ENCODE data around the gene PDE8A.

Gene PDE8A

GRCh38 chr15:85031086-85031943 lies 49.7 kb downstream of the PDE8A start:
- DNase-seq (ENCODE audit: low read depth in 3 of 3, low spot score in 1 of 3) = no peak

- DNase-seq (ENCODE audit: low read depth in 3 of 3, low spot score in 1 of 3) = no peak
These were observed 50.4 kb downstream of the PDE8A start for GRCh38 chr15:85031944-85032558.

GRCh38 chr15:85033148-85033547 lies 51.5 kb downstream of the PDE8A start:
- DNase-seq (ENCODE audit: low read depth in 3 of 3, low spot score in 1 of 3) = no peak

- DNase-seq (ENCODE audit: low read depth in 3 of 3, low spot score in 1 of 3) = no peak
These were observed 52.6 kb downstream of the PDE8A start for GRCh38 chr15:85034276-85034675.

- DNase-seq (ENCODE audit: low read depth in 3 of 3, low spot score in 1 of 3) = no peak
These were observed 54.3 kb downstream of the PDE8A start for GRCh38 chr15:85035980-85036379.

- DNase-seq (ENCODE audit: low read depth in 3 of 3, low spot score in 1 of 3) = no peak
These were observed 55.1 kb downstream of the PDE8A start for GRCh38 chr15:85036716-85037115.

- no peak for DNase-seq (ENCODE audit: low read depth in 3 of 3, low spot score in 1 of 3)
These were observed 56.0 kb downstream of the PDE8A start for GRCh38 chr15:85037641-85038040.

GRCh38 chr15:85041230-85041629 lies 59.6 kb downstream of the PDE8A start:
- no peak for DNase-seq (ENCODE audit: low read depth in 3 of 3, low spot score in 1 of 3)

GRCh38 chr15:85044251-85044853 lies 62.7 kb downstream of the PDE8A start:
- DNase-seq (ENCODE audit: low read depth in 3 of 3, low spot score in 1 of 3) = no peak

- DNase-seq (ENCODE audit: low read depth in 3 of 3, low spot score in 1 of 3) = no peak
These were observed 63.2 kb downstream of the PDE8A start for GRCh38 chr15:85044894-85045293.

GRCh38 chr15:85045615-85046014 lies 64.0 kb downstream of the PDE8A start:
- no peak for DNase-seq (ENCODE audit: low read depth in 3 of 3, low spot score in 1 of 3)

- no peak for DNase-seq (ENCODE audit: low read depth in 3 of 3, low spot score in 1 of 3)
These were observed 65.8 kb downstream of the PDE8A start for GRCh38 chr15:85047271-85047948.

GRCh38 chr15:85048430-85048829 lies 66.8 kb downstream of the PDE8A start:
- no peak for DNase-seq (ENCODE audit: low read depth in 3 of 3, low spot score in 1 of 3)

GRCh38 chr15:85049805-85050204 lies 68.1 kb downstream of the PDE8A start:
- no peak for DNase-seq (ENCODE audit: low read depth in 3 of 3, low spot score in 1 of 3)

- no peak for DNase-seq (ENCODE audit: low read depth in 3 of 3, low spot score in 1 of 3)
These were observed 78.1 kb downstream of the PDE8A start for GRCh38 chr15:85059734-85060133.

GRCh38 chr15:85062560-85062959 lies 80.9 kb downstream of the PDE8A start:
- no peak for DNase-seq (ENCODE audit: low read depth in 3 of 3, low spot score in 1 of 3)

- no peak for DNase-seq (ENCODE audit: low read depth in 3 of 3, low spot score in 1 of 3)
These were observed 81.4 kb downstream of the PDE8A start for GRCh38 chr15:85063088-85063487.

GRCh38 chr15:85063522-85064079 lies 81.9 kb downstream of the PDE8A start:
- DNase-seq (ENCODE audit: low read depth in 3 of 3, low spot score in 1 of 3) = no peak

- DNase-seq (ENCODE audit: low read depth in 3 of 3, low spot score in 1 of 3) = no peak
These were observed 83.1 kb downstream of the PDE8A start for GRCh38 chr15:85064710-85065109.

GRCh38 chr15:85071061-85071460 lies 89.4 kb downstream of the PDE8A start:
- no peak for DNase-seq (ENCODE audit: low read depth in 3 of 3, low spot score in 1 of 3)

GRCh38 chr15:85071504-85071903 lies 89.8 kb downstream of the PDE8A start:
- DNase-seq (ENCODE audit: low read depth in 3 of 3, low spot score in 1 of 3) = no peak

All from stimulated activated CD4-positive, alpha-beta T cell treated with anti-CD3 and anti-CD28 coated beads, TNF-alpha, amount 100 ng/mL, for 1 hour (primary cell).